Neutrophil (primary cell): ENCODE data around the gene PPP2R1A.
"Not testable (repeated sequence)": the region's sequence is repeated elsewhere in the genome, so short reads cannot be mapped to it uniquely, and the experiment has no call there.

ENCODE experiments used
- H3K27ac ChIP-seq: fragments of 200-600 bp; sonication (generic); 2 replicates; pipeline ENCODE4 v1.5.1; 2016; ENCODE audit warnings: mild to moderate bottlenecking, moderate library complexity
- H3K27me3 ChIP-seq: fragments of 200-600 bp; sonication (generic); 2 replicates; pipeline ENCODE4 v1.6.0; 2016; ENCODE audit warnings: mild to moderate bottlenecking
- H3K36me3 ChIP-seq: fragments of 200-600 bp; sonication (generic); 2 replicates; pipeline ENCODE4 v1.5.1; 2017
- H3K4me1 ChIP-seq, 2 experiments: fragments of 200-600 bp in 1 of 2; sonication (generic) in 1 of 2; 1 replicate in 1 of 2; 2 replicates in 1 of 2; pipeline versions ENCODE4 v1.5.1 to v1.6.1; 2013 to 2016; ENCODE audit warnings: low read depth in 1 of 2, low read length in 1 of 2, mild to moderate bottlenecking in 1 of 2, moderate library complexity in 1 of 2; ENCODE audit not compliant: control insufficient read depth in 1 of 2, insufficient read depth in 1 of 2
- H3K4me3 ChIP-seq, 2 experiments: fragments of 200-600 bp in 1 of 2; sonication (generic) in 1 of 2; 1 replicate in 1 of 2; 2 replicates in 1 of 2; pipeline ENCODE4 v1.5.1; 2013 to 2016; ENCODE audit warnings: low read depth in 1 of 2, low read length in 1 of 2, mild to moderate bottlenecking in 1 of 2, moderate library complexity in 1 of 2
- H3K9me3 ChIP-seq: fragments of 200-600 bp; sonication (generic); 2 replicates; pipeline ENCODE4 v1.5.1; 2016
- CTCF ChIP-seq: fragments of 200-600 bp; sonication (generic); IDR thresholded peaks from 2 replicates; pipeline ENCODE4 v1.5.1; 2016; ENCODE audit warnings: antibody characterized with exemption

PPP2R1A gene

GRCh38 chr19:52258426-52258825 is 68.6 kb downstream of the PPP2R1A start:
- Histone ChIP-seq H3K4me3 (no peak overlapping the region), H3K4me1 (no peaks in the 10 kb centered on the region), H3K9me3 (no peaks in the 10 kb centered on the region), H3K36me3 (no peaks in the 10 kb centered on the region), H3K27ac (no peak overlapping the region), H3K27me3 (no peaks in the 10 kb centered on the region)
- no peak for TF ChIP-seq CTCF

GRCh38 chr19:52265556-52265955 is 75.7 kb downstream of the PPP2R1A start:
- not testable (repeated sequence) for H3K27ac ChIP-seq, H3K27me3 ChIP-seq, H3K36me3 ChIP-seq, H3K4me3 ChIP-seq, H3K9me3 ChIP-seq
- peaks cover 11 to 13% of the 10 kb centered on the region in 2 experiments for H3K4me1 ChIP-seq

DNA sequence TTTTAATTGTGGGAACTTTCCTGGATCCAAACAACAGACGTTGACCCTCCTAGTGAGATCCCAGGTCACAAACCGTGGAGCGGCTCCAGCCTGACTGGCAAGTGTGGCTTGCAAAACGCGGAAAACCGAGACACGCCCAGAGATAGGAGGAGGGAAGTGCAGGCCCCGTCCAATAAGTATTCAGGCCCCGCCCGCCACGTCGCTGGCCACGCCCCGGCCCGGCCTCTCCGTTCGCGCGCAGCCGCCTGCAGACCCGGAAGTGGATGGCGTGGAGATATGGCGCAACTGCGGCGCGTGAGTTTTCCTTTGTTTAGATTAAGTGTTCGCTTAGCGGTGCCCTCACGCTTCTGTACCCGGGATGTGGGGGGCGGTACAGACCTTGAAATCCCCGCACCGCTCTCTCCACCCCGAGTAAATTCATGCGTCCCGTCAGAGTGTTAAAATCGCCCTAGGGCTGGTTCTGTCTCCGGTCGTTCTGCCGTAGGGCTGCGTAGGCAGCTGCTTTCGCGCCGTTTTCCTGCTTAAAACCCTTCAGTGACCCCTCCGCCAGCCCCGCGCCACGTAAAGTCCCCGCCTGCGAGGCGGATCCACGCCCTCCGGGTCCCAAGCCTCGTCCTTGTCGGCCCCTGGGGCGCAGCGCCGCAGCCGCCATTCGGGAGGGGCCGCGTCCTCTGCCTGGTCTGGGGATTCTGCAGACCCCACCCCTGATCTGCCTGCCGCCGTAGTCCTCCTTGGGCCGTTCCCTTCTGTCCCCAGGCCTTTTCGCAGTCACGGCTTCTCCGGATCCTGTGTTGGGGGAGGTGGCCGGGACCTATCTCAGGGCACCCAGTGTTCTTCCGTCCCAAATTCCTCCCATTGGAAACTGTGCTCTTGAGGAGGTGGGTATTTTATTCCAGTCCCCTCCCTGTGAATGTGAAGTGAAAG is 79.7 kb downstream of the PPP2R1A start, which contains the start of gene ZNF766:
Gene ZNF766, plus strand, starts transcription at position 250 of the 924 bp plus-strand sequence. Its CDS starts 27 bp downstream, at position 277.
- no peaks in the 10 kb centered on the region for H3K9me3 ChIP-seq
- peak; percentile 47 for TF ChIP-seq CTCF
- peaks cover 3% of the 10 kb centered on the region for H3K36me3 ChIP-seq
- peak within 1 kb of the TSS; percentile 75 to 96 for H3K4me3 ChIP-seq
- H3K4me1 ChIP-seq, result peaks cover 14 to 17% of the 10 kb centered on the region in 2 experiments
- H3K27ac ChIP-seq, result peak within 1 kb of the TSS; percentile 97
- no peaks in the 10 kb centered on the region for H3K27me3 ChIP-seq

DNA sequence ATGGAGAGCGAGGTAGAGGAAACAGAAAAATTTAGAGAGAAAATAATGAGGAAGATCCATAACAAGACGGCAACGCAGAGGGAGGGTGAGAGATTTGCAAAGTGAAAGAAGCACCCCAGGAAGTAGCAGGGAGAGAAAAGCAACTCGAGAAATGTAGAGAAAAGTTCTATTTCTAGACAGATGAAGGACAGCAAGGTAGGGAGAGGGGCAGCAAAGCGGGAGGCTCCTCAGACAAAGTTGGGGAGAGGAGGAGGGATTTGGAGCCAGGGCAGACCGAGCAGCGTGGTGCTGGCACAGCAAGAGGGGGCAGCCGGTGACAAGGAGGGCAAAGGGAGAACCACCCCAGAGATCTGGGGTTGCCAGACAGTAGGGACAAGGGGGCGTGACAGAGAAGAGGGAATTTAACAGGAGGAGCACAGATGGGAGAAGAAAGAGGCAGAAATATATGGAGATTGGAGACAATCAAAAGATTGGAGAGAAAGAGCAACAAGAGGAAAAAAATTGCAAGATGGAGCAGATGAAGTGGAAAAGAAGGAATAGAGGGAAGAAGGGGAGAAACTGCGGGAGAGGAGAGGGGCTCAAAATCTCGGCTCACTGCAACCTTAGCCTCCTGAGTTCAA is 80.5 kb downstream of the PPP2R1A start:
- Histone ChIP-seq H3K27ac (peak overlapping the region; percentile 97), H3K4me1 (peaks cover 14 to 17% of the 10 kb centered on the region in 2 experiments), H3K36me3 (peaks cover 3% of the 10 kb centered on the region), H3K27me3 (no peaks in the 10 kb centered on the region), H3K9me3 (no peaks in the 10 kb centered on the region), H3K4me3 (peak overlapping the region; percentile 75 to 96)
- no peak for TF ChIP-seq CTCF

DNA sequence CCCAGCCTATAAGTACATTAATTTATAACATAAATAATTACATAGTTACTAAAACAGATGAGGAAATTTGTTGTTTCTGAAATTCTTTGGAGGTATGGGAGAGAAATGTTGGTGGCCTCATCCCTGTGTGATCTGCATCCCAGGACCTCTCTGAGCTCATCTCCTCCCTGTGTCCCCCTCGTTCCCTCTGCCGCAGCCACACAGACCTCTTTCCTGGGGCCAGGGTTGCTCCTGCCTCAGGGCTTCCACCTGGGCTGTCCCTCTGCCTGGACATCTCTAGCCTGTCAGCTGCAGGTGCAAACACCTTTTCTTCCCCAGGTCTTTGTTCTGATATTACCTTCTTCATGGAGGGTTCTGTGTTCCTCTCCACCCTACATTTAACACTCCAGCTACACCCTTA is 83.4 kb downstream of the PPP2R1A start:
- peaks cover 3% of the 10 kb centered on the region for H3K36me3 ChIP-seq
- no peaks in the 10 kb centered on the region for H3K9me3 ChIP-seq
- TF ChIP-seq CTCF, result no peak
- no peak overlapping the region for H3K27ac ChIP-seq
- H3K27me3 ChIP-seq, result no peaks in the 10 kb centered on the region
- H3K4me3 ChIP-seq, result no peak overlapping the region
- H3K4me1 ChIP-seq, result peaks cover 14 to 17% of the 10 kb centered on the region in 2 experiments

DNA sequence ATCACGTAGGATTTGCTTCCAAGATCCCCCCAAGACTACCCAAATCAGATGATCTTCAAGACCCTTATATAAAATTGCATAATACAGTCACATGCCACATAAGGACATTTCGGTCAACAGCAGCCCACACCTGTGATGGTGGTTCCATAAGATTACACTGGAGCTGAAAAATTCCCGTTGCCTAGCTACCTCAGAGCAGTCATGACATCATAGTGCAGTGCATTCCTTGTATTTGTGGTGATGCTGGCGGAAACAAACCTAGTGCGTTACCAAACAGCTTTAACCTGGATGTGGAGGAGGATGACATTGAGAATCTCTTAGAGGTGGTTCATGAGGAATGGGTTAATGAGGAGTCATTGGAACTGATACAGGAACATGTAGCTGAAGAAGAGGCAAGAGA is 84.3 kb downstream of the PPP2R1A start:
- H3K27ac ChIP-seq, result no peak overlapping the region
- TF ChIP-seq CTCF, result no peak
- H3K9me3 ChIP-seq, result no peaks in the 10 kb centered on the region
- peaks cover 9 to 13% of the 10 kb centered on the region in 2 experiments for H3K4me1 ChIP-seq
- no peak overlapping the region for H3K4me3 ChIP-seq
- no peaks in the 10 kb centered on the region for H3K27me3 ChIP-seq
- H3K36me3 ChIP-seq, result peaks cover 3% of the 10 kb centered on the region
